Subcutaneous adipose tissue (tissue), 4 donors: Measurements from ENCODE around the gene THSD7B. TPM values are rescaled to one million over a fixed set of nuclear protein-coding genes. Genes with fewer than 3 reads are reported as not detected.

Experiments used
- total RNA-seq, 4 donors: library from RNA; depleted of rRNA; stranded (reverse); fragments of >200 nt; gene quantifications; one replicate each; pipeline ENCODE4 v1.1.0, GENCODE V29; 2016
- TF ChIP-seq, protein P1 (sequence below): fragments of 450-650 bp; IDR thresholded peaks from one replicate; pipeline ENCODE4 v1.5.1; 2016; ENCODE audit warnings: low read depth, mild to moderate bottlenecking, control low read depth, antibody characterized with exemption, moderate library complexity

The THSD7B gene
- total RNA-seq, 4 donors from 2014 or later = 2.0 to 5.1 (median 2.8) TPM

DNA sequence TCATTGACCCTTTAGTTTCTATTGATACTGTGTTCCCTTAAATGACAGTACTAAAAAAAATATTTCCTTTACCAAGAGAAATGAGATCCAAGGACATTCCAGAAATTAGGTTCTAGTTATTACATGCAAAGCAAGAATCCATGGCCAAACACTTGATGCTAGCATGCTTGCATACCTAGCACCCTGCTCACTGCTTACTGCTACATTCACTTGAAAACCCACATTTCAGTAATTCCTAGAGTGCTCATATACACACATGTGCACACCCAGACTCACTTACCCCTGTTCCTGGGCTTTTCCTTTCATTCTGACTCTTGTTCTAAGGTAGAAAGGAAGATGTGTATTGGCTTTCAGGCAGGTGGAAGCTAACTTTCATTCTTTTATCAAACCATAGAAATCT lies 395.9 kb downstream of the THSD7B start:
- TF ChIP-seq, protein P1, sequence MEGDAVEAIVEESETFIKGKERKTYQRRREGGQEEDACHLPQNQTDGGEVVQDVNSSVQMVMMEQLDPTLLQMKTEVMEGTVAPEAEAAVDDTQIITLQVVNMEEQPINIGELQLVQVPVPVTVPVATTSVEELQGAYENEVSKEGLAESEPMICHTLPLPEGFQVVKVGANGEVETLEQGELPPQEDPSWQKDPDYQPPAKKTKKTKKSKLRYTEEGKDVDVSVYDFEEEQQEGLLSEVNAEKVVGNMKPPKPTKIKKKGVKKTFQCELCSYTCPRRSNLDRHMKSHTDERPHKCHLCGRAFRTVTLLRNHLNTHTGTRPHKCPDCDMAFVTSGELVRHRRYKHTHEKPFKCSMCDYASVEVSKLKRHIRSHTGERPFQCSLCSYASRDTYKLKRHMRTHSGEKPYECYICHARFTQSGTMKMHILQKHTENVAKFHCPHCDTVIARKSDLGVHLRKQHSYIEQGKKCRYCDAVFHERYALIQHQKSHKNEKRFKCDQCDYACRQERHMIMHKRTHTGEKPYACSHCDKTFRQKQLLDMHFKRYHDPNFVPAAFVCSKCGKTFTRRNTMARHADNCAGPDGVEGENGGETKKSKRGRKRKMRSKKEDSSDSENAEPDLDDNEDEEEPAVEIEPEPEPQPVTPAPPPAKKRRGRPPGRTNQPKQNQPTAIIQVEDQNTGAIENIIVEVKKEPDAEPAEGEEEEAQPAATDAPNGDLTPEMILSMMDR = no peak

DNA sequence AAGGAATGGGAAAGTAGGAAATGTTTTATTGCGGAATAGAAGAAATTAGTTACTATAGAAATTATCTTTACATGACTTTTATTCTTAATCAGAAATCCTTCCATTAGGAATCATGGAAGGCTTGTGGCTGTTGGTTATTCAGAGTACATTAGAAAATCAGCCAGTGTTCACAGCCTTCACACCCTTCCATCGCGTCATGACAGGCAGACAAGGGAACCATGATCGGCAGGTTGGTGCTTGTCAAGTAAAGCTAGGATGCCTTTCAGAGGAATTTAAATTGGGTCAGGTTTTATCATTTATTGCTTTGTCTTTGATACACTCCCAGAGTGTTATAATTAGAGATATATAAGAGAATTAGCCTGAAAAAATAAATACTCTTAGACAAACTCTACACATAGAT lies 400.6 kb downstream of the THSD7B start:
- TF ChIP-seq, protein P1 = no peak

- TF ChIP-seq, protein P1 = no peak
These were observed 402.3 kb downstream of the THSD7B start for GRCh38 chr2:137167651-137168050.

DNA sequence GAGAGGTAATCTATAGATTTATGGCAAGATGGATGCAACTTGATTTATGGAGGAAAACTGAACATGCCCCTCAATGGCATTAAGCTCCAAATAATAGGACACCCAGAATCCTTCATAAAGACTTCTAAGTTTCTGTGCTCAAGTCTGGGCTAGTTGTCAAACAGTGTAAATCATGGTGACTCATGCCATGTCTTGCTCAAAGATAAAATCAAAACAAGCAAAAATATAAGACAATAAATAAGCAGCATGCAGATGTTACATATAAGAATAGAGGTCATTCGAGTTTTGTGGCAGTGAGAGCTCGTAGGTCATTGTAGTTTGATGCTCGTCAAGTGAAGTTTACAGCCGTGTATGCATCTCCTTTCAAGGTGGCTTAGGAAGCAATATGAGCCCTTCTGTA lies 403.2 kb downstream of the THSD7B start:
- TF ChIP-seq, protein P1 = no peak

- TF ChIP-seq, protein P1 = no peak
These were observed 406.8 kb downstream of the THSD7B start for GRCh38 chr2:137172162-137172561.

DNA sequence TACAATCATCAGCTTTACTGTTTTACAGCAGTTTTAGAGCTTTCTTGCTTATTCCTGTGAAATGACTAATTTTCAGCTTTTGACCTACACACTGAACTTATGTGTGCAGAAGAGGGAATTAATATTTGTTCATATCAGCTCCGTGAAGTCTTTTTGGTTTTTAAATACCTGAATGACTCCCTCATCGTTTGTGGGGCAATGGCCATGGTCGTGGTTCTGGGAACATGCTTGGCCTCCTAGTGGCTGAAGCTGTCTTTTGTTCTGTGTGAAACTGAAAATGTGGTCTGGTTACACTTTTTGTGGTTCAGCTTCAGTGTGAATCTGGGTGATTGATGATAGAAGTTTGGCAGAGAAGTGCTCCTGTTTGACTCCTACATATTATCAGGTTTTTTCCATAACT lies 408.1 kb downstream of the THSD7B start:
- TF ChIP-seq, protein P1 = no peak

DNA sequence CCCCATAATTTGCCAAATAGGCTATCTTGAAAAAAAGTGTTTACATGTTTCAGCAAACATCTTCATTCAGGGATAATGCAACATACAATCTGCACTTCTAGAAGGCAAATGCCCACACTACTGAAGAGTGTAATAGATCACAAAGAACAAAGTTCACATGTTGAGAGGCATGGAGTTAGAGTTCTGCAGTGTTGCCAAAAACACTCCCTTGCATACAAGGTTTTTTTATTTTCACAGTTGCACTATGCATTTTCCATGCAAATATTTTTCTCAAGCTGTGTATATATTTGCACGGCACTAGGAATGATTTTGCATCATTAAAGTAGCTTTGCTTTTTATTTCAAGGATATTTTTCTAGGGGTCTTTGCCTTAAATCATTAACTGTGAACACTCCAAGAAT lies 409.9 kb downstream of the THSD7B start:
- TF ChIP-seq, protein P1 = no peak
